ENCODE data around the gene ANKS3. TPM values are rescaled to one million over a fixed set of nuclear protein-coding genes. Genes with fewer than 3 reads are reported as not detected.

Gene ANKS3
- total RNA-seq, 4 donors from 2014 or later: 9.3 to 21.5 (median 13.2) TPM

DNA sequence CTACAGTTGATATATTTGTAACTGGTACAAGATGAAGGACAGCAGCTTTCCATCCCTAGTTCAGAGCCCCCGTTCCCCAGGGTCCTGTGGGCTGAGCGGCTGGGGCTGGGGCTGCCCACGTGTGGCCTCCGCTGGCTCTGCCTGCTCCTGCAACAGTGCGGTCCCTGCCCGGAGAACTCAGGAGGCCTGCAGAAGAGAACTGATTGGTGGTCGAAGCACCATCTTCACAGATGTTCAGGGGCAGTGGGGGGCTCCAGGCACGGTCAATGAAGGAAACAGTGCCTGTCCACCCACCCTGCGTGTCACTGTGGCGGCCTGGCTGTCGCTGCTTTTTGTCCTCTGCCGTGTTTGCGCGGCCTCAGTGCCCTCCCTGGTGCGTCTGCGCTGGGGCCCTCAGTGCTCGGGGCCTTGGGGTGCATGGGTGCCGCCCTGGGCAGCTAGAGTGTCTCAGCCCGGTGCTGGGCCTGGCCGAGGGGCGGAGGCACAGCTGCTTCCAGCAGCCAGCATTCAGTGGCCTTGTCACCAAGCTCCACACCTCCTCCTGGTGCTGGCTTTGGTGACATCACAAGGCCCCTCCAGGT is 44.9 kb downstream of the ANKS3 start:
- TF ChIP-seq, protein P1, sequence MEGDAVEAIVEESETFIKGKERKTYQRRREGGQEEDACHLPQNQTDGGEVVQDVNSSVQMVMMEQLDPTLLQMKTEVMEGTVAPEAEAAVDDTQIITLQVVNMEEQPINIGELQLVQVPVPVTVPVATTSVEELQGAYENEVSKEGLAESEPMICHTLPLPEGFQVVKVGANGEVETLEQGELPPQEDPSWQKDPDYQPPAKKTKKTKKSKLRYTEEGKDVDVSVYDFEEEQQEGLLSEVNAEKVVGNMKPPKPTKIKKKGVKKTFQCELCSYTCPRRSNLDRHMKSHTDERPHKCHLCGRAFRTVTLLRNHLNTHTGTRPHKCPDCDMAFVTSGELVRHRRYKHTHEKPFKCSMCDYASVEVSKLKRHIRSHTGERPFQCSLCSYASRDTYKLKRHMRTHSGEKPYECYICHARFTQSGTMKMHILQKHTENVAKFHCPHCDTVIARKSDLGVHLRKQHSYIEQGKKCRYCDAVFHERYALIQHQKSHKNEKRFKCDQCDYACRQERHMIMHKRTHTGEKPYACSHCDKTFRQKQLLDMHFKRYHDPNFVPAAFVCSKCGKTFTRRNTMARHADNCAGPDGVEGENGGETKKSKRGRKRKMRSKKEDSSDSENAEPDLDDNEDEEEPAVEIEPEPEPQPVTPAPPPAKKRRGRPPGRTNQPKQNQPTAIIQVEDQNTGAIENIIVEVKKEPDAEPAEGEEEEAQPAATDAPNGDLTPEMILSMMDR (IDR thresholded peaks at IDR 0.05; ENCODE audit: low read depth): no peak

DNA sequence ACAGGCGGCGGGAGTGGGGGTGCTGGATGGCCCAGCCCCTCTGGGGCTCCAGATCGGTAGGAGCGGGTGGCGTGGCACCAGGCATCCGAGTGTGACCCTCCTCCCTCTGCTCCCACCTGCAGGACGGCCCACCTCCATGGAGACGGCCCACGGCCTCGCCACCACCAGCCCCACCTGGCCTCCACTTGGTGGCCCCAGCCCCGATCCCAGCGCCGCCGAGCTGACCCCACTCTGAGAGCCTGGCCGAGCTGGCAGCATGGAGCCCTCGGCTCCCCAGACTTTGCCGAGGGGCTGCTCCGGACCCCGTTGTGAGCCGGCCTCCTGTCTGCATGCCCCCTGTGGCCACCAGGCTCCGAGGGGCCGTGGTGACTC is 45.4 kb downstream of the ANKS3 start:
- TF ChIP-seq, protein P1 (IDR thresholded peaks at IDR 0.05; ENCODE audit: low read depth): no peak

DNA sequence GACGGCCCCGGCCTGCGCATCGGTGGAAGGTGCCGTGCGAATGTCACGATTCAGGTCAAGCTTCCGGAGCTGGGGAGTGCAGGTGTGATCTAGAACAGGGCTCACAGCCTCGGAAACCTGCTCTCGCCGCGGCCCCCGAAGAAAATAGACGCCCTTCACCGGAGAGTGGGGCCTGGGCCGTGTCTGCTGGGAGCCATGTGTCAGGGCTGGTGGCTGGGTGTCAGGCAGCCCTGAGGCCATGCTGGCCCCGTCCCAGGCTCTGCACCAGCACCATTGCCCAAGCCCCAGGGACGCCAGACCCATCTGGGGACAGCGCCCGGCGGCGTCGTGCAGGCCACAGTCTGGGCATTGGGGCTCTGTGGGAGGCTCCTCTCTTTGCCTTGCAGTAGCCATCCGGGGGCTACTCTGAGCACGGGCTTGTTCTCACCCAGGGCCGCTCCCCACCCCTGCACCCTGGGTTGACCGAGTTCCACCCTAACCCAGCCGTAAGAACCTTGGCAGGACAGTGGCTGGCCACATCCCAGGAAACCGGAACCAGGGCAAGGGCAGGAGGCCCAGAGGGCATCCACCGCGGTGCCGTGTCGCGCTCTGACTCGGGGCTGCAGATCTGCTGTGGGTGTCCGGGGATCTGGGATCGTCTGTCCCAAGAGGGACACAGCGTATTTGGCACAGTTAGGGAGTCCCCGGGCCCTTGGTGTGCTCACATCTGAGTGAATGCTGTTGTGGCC is 46.0 kb downstream of the ANKS3 start:
- TF ChIP-seq, protein P1 (IDR thresholded peaks at IDR 0.05; ENCODE audit: low read depth): no peak

DNA sequence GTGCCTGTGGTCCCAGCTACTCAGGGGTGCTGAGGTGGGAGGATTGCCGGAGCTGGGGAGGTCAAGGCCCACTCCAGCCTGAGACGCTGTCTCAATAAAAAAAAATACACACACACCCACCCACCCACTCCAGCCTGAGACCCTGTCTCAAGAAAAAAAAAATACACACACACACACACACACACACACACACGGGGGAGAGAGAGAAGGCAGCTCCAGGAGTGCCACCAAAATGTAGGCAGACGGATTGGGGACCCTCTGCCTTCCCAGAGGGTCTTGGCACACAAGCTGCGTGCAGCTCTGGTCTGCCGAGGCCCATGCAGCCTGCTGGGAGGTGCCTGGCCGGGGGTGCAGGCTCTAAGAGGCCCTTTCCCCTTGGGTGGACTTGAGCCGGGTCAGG is 46.7 kb downstream of the ANKS3 start:
- TF ChIP-seq, protein P1 (IDR thresholded peaks at IDR 0.05; ENCODE audit: low read depth): no peak

DNA sequence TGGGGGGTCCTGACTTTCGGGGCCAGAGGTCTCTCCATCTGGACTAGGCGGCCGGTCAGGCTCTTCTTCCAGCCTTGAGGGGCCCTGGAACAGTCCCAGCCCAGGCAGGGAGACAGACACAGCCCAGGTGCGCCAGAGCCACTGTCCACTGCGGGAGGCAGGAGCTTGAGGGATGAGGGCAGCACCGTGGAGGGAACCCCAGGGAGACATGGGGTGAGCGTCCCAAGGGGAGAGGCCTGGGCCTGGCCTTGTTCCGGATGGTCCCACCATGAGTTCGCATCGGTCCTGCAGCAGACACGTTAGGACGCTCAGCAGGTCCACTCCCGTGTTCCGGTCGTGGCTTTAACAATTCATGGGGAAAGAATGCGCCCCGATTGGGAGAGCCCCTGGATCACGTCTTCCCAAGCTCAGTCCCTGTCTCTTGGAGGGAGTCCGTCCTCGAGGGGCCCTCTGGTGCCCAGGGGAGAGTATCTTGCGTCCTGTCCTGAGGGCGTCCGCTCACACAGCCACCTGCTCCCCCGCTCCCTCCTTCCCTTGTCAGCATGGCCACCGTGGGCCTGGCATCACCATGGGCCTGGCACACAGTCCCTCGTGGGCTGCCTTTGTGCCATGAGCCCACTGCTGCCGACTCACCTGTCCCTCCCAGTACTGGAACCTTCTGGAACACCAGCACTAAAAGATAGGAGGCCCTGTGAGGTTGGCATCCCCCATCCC is 47.4 kb downstream of the ANKS3 start:
- TF ChIP-seq, protein P1 (IDR thresholded peaks at IDR 0.05; ENCODE audit: low read depth): no peak

DNA sequence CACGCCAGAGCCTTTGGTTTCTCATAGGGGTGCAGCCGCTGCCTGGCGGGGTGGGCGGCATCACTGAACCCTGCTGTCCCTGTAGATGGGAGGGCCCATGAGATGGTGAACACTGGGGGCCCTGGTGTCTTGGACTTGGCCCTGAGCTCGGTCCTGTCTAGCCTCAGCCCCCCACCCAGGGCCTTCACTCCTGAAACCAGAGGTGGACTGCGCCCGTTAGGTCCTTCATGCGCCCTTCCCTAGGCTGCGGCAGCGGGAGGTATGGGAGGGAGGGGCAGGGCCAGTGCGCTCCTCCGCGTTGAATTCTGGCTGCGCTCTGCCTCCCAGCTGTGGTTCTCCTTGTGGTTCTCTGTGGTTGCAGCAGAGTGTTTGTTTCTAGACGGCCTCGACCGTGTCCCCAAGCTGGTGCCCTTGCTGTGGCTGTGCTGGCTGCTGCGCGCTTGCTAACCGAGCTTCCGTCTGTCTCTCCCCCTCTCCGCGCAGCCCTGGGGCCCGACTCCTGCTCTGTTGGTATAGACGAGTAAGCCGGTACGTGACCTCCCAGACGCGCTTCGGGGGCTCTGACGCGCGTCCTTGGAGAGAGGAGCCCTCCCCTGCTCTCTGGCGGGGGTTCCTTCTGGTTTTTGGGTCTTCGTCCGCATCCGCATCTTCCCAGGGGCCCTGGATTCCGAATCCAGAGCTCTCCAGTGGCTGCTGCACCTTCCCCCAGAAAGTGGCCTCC is 48.1 kb downstream of the ANKS3 start:
- TF ChIP-seq, protein P1 (IDR thresholded peaks at IDR 0.05; ENCODE audit: low read depth): no peak

DNA sequence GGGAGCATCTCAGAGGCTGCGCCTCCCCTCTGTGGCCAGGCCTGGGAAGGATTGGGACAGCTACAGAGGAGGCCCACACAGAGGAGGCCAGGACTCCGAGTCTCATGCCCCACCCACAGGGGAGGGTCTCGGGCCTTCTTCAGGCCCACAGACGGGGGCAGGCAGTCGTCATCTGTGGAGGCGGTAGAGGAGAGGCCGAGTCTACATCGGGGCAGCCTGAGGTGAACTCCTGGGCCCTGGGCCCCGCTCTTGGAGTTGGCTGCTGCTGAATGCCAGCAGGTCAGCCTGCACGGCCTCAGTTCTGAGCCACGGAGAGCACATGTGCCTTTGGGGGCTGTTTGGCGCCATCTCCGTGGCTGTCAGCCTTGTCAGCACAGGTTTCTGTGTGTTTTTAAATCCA is 48.8 kb downstream of the ANKS3 start:
- TF ChIP-seq, protein P1 (IDR thresholded peaks at IDR 0.05; ENCODE audit: low read depth): no peak
